HepG2 (cell line): ENCODE results near the gene TXN2. TPM values are rescaled to one million over a fixed set of nuclear protein-coding genes. Genes with fewer than 3 reads are reported as not detected.
A peak's percentile ranks its signal among the peaks of the same experiment; 100 is the strongest.

Experiments used
- CBFB ChIP-seq: sonication (generic); formaldehyde crosslinking; IDR thresholded peaks from 2 replicates; pipeline ENCODE4 v1.4.0; 2020; ENCODE audit warnings: missing genetic modification reagents
- CHD4 ChIP-seq: fragments of 200-600 bp; sonication (generic); IDR thresholded peaks from 2 replicates; pipeline ENCODE4 v1.7.0; 2017; ENCODE audit warnings: mild to moderate bottlenecking, low read length, borderline replicate concordance
- ETV5 ChIP-seq: IDR thresholded peaks from 2 replicates; pipeline ENCODE4 v1.6.1; 2018; ENCODE audit warnings: missing biosample characterization, missing genetic modification reagents, inconsistent platforms, borderline replicate concordance
- MEIS2 ChIP-seq: sonication (generic); formaldehyde crosslinking; IDR thresholded peaks from 2 replicates; pipeline ENCODE4 v1.9.0; 2021; ENCODE audit warnings: mild to moderate bottlenecking, missing genetic modification reagents
- MTA1 ChIP-seq: sonication (generic); formaldehyde crosslinking; IDR thresholded peaks from 2 replicates; pipeline ENCODE4 v1.4.0; 2020; ENCODE audit warnings: missing genetic modification reagents, mild to moderate bottlenecking, borderline replicate concordance
- RFXANK ChIP-seq: IDR thresholded peaks from 2 replicates; pipeline ENCODE4 v1.6.1; 2016
- SALL1 ChIP-seq: sonication (generic); formaldehyde crosslinking; IDR thresholded peaks from 2 replicates; pipeline ENCODE4 v1.8.0; 2022; ENCODE audit warnings: mild to moderate bottlenecking, missing genetic modification reagents
- SIN3B ChIP-seq: fragments of 150-350 bp; IDR thresholded peaks from 2 replicates; pipeline ENCODE4 v1.6.1; 2014; ENCODE audit warnings: low read length
- SP4 ChIP-seq: sonication (generic); formaldehyde crosslinking; IDR thresholded peaks from 2 replicates; pipeline ENCODE4 v1.8.1; 2023; ENCODE audit warnings: mild to moderate bottlenecking, missing genetic modification reagents
- ZBTB1 ChIP-seq: sonication (generic); formaldehyde crosslinking; IDR thresholded peaks from 2 replicates; pipeline ENCODE4 v1.4.0; 2020; ENCODE audit warnings: missing genetic modification reagents, borderline replicate concordance
- ZFYVE20 ChIP-seq: sonication (generic); formaldehyde crosslinking; IDR thresholded peaks from 2 replicates; pipeline ENCODE4 v1.8.0; 2023; ENCODE audit warnings: low read depth, mild to moderate bottlenecking, moderate library complexity, missing genetic modification reagents, borderline replicate concordance
- ZMYM2 ChIP-seq: sonication (generic); formaldehyde crosslinking; IDR thresholded peaks from 2 replicates; pipeline ENCODE4 v1.8.0; 2022; ENCODE audit warnings: mild to moderate bottlenecking, missing genetic modification reagents
- ZNF136 ChIP-seq: sonication (generic); formaldehyde crosslinking; IDR thresholded peaks from 2 replicates; pipeline ENCODE4 v1.8.1; 2022; ENCODE audit warnings: low read depth, mild to moderate bottlenecking, moderate library complexity, missing genetic modification reagents
- ZNF235 ChIP-seq: sonication (generic); formaldehyde crosslinking; IDR thresholded peaks from 2 replicates; pipeline ENCODE4 v1.8.1; 2023; ENCODE audit warnings: mild to moderate bottlenecking, missing genetic modification reagents, borderline replicate concordance
- ZNF546 ChIP-seq: sonication (generic); formaldehyde crosslinking; conservative IDR thresholded peaks from 2 replicates; pipeline ENCODE4 v1.8.1; 2023; ENCODE audit warnings: mild to moderate bottlenecking, missing genetic modification reagents
- ZNF761 ChIP-seq: sonication (generic); formaldehyde crosslinking; conservative IDR thresholded peaks from 2 replicates; pipeline ENCODE4 v1.4.0; 2020; ENCODE audit warnings: mild to moderate bottlenecking, missing genetic modification reagents
- ZNF781 ChIP-seq: sonication (generic); formaldehyde crosslinking; IDR thresholded peaks from 2 replicates; pipeline ENCODE4 v1.5.1; 2020; ENCODE audit warnings: borderline replicate concordance, mild to moderate bottlenecking, missing genetic modification reagents; ENCODE audit errors: not compliant biosample characterization
- ZSCAN25 ChIP-seq: sonication (generic); formaldehyde crosslinking; IDR thresholded peaks from 2 replicates; pipeline ENCODE4 v1.8.0; 2022; ENCODE audit warnings: mild to moderate bottlenecking, missing genetic modification reagents
- polyA plus RNA-seq, 8 experiments: library from polyadenylated mRNA; depleted of rRNA in 3 of 8; stranded (reverse) in 7 of 8; unstranded in 1 of 8; fragments of >200 nt; fragmentation: Illumina TruSeq in 4 of 8; extraction: Trizol in 4 of 8; gene quantifications; 2 replicates each; pipeline versions ENCODE4 v1.2.1 to v1.2.3, GENCODE V29; 2011 to 2016; ENCODE audit warnings: low read depth in 4 of 8, missing spikeins in 1 of 8, mixed read lengths in 1 of 8; ENCODE audit not compliant: insufficient read depth in 1 of 8
- total RNA-seq, 5 experiments: library from RNA; depleted of rRNA; stranded (reverse); fragments of >200 nt; fragmentation: Illumina TruSeq; extraction: Trizol; gene quantifications; 2 replicates each; pipeline ENCODE4 v1.2.3, GENCODE V29; 2016; ENCODE audit warnings: low read depth in 1 of 5
- TF ChIP-seq, protein P1 (sequence below): sonication (generic); formaldehyde crosslinking; IDR thresholded peaks from 2 replicates; pipeline ENCODE4 v1.8.0; 2023; ENCODE audit warnings: mild to moderate bottlenecking, missing genetic modification reagents
- TF ChIP-seq, protein P2 (sequence below): sonication (generic); formaldehyde crosslinking; IDR thresholded peaks from 2 replicates; pipeline ENCODE4 v1.4.0; 2020; ENCODE audit warnings: missing genetic modification reagents
- TF ChIP-seq, protein P3 (sequence below): sonication (generic); formaldehyde crosslinking; IDR thresholded peaks from 2 replicates; pipeline ENCODE4 v1.4.0; 2020; ENCODE audit warnings: mild to moderate bottlenecking, missing genetic modification reagents
- TF ChIP-seq, protein P4 (sequence below): sonication (generic); formaldehyde crosslinking; IDR thresholded peaks from 2 replicates; pipeline ENCODE4 v1.9.0; 2021; ENCODE audit warnings: missing genetic modification reagents, mild to moderate bottlenecking, borderline replicate concordance

TXN2 gene
- total and polyA plus RNA-seq, 2 of the 13 experiments (the other 11 are each of a cell fraction or from before 2014, with no cell fraction given) = 41.4 to 109 TPM

- TF ChIP-seq ZNF761 (no peak), ZMYM2 (no peak), ZNF546 (0 out of 2 replicates have a peak, but pooled peaks have one; percentile 9), SIN3B (no peak), ETV5 (CRISPR knock-in tag) (peak; percentile 87), RFXANK (CRISPR knock-in tag) (0 out of 2 replicates have a peak, but pooled peaks have one; percentile 21), ZSCAN25 (peak; percentile 65; the same call in 1 of the 2 replicates), MTA1 (CRISPR knock-in tag) (peak; percentile 21), MEIS2 (CRISPR knock-in tag) (peak; percentile 67; the same call in 1 of the 2 replicates), ZBTB1 (CRISPR knock-in tag) (0 out of 2 replicates have a peak, but pooled peaks have one; percentile 35), ZFYVE20 (CRISPR knock-in tag) (no peak), SP4 (CRISPR knock-in tag) (peak; percentile 85), CBFB (CRISPR knock-in tag) (peak; percentile 31; the same call in 1 of the 2 replicates), CHD4 (no peak; the same call in 1 of the 2 replicates), ZNF235 (CRISPR knock-in tag) (no peak), ZNF136 (CRISPR knock-in tag) (0 out of 2 replicates have a peak, but pooled peaks have one; percentile 61), ZNF781 (CRISPR knock-in tag) (peak; percentile 32), SALL1 (CRISPR knock-in tag) (peak; percentile 69)
- TF ChIP-seq, protein P1, sequence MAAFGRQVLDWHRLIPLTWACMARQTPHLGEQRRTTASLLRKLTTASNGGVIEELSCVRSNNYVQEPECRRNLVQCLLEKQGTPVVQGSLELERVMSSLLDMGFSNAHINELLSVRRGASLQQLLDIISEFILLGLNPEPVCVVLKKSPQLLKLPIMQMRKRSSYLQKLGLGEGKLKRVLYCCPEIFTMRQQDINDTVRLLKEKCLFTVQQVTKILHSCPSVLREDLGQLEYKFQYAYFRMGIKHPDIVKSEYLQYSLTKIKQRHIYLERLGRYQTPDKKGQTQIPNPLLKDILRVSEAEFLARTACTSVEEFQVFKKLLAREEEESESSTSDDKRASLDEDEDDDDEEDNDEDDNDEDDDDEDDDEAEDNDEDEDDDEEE (CRISPR knock-in tag) = no peak; the same call in 1 of the 2 replicates
- TF ChIP-seq, protein P2, sequence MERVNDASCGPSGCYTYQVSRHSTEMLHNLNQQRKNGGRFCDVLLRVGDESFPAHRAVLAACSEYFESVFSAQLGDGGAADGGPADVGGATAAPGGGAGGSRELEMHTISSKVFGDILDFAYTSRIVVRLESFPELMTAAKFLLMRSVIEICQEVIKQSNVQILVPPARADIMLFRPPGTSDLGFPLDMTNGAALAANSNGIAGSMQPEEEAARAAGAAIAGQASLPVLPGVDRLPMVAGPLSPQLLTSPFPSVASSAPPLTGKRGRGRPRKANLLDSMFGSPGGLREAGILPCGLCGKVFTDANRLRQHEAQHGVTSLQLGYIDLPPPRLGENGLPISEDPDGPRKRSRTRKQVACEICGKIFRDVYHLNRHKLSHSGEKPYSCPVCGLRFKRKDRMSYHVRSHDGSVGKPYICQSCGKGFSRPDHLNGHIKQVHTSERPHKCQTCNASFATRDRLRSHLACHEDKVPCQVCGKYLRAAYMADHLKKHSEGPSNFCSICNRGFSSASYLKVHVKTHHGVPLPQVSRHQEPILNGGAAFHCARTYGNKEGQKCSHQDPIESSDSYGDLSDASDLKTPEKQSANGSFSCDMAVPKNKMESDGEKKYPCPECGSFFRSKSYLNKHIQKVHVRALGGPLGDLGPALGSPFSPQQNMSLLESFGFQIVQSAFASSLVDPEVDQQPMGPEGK (CRISPR knock-in tag) = peak; percentile 48
- TF ChIP-seq, protein P3, sequence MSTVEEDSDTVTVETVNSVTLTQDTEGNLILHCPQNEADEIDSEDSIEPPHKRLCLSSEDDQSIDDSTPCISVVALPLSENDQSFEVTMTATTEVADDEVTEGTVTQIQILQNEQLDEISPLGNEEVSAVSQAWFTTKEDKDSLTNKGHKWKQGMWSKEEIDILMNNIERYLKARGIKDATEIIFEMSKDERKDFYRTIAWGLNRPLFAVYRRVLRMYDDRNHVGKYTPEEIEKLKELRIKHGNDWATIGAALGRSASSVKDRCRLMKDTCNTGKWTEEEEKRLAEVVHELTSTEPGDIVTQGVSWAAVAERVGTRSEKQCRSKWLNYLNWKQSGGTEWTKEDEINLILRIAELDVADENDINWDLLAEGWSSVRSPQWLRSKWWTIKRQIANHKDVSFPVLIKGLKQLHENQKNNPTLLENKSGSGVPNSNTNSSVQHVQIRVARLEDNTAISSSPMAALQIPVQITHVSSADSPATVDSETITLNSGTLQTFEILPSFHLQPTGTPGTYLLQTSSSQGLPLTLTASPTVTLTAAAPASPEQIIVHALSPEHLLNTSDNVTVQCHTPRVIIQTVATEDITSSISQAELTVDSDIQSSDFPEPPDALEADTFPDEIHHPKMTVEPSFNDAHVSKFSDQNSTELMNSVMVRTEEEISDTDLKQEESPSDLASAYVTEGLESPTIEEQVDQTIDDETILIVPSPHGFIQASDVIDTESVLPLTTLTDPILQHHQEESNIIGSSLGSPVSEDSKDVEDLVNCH (CRISPR knock-in tag) = 0 out of 2 replicates have a peak, but pooled peaks have one; percentile 40
- TF ChIP-seq, protein P4, sequence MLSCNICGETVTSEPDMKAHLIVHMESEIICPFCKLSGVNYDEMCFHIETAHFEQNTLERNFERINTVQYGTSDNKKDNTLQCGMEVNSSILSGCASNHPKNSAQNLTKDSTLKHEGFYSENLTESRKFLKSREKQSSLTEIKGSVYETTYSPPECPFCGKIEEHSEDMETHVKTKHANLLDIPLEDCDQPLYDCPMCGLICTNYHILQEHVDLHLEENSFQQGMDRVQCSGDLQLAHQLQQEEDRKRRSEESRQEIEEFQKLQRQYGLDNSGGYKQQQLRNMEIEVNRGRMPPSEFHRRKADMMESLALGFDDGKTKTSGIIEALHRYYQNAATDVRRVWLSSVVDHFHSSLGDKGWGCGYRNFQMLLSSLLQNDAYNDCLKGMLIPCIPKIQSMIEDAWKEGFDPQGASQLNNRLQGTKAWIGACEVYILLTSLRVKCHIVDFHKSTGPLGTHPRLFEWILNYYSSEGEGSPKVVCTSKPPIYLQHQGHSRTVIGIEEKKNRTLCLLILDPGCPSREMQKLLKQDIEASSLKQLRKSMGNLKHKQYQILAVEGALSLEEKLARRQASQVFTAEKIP = no peak
These were observed 47.6 kb upstream of the TXN2 start, which contains the start of gene EIF3D (continued) for GRCh38 chr22:36528795-36529751.
